ENCODE data around the gene NOC4L.
"Not testable (repeated sequence)": the region's sequence is repeated elsewhere in the genome, so short reads cannot be mapped to it uniquely, and the experiment has no call there.

The NOC4L gene

DNA sequence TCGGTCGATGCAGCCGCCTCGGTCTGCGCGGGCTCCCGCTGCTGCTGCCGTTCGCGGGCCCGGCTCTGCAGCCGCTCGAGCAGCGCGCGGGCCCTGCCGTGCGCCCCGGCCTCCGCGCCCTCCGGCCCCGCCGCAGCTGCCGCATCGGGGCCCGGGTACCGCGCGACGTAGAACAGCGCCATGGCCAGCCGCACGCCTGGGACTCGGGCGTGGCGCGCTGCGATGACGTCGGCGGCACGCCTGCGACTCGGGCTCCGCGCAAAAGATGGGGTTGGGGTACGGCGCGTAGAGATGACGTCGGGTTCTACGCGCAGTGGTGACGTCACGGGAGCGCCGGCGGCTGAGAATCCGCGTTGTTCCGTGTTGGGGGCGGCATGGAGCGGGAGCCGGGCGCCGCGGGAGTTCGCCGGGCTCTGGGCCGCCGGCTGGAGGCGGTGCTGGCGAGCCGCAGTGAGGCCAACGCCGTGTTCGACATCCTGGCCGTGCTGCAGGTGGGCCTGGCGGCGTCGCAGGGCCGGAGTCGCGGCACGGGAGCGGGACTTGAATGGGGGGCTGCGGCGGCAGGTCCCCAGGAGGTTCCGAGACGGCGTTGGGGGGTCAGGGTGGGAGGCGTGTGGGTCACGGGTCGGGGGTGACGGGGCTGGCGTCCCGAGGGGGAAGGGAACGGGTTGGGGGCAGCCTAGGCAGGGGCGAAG, at the start of gene NOC4L, which contains the start of gene DDX51:
TSS of gene NOC4L (plus strand) at position 343 of the 695 bp plus-strand sequence. CDS start at position 375, 32 bp downstream.
TSS of gene DDX51 (minus strand) at position 205 of the 695 bp plus-strand sequence. CDS start at position 182, 23 bp downstream.
- peak; percentile 94 for DNase-seq (ENCODE audit: low read depth in 2 of 2)

DNA sequence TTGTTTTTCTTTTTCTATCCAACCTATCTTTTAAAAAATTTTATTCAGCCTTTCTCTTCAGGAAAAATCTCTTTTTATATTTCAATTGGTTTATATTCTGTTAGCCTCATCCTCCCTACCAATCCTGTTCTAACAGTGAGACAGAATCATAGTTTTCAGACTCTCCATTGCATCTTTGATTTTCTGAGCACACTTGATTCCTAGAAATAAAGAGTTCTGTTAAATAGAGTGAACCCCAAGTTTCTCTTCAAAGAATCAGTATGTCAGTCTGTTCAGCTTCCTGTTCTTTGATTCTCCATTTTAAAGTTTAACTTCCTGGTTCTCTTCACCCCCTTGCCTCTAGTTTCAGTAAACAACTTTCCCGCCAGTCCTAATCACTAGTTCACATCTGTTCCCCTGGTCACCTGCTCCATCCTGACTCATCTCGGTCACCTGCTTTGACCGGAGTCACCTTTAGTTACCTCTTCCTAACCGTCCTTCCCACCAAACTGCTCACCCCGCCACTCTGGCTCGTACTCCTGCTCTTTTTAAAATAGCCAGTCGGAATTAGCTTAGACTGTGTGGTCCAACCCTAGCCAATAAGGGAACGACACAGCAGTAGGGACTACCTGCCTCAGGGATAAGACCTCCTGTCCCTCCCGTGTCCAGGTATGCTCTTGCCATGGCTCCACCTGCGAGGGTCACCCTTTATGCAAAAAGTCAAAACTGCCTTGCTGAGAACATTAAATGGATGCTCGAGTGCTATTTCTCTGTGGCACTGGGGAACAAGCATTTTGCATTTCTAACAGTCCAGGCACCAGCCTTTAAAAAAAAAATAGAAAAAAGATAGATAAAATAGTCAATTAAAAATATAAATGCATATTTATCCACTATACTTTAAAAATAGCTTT, 48.5 kb upstream of the NOC4L start:
- DNase-seq (ENCODE audit: low read depth in 2 of 2): no peak

DNA sequence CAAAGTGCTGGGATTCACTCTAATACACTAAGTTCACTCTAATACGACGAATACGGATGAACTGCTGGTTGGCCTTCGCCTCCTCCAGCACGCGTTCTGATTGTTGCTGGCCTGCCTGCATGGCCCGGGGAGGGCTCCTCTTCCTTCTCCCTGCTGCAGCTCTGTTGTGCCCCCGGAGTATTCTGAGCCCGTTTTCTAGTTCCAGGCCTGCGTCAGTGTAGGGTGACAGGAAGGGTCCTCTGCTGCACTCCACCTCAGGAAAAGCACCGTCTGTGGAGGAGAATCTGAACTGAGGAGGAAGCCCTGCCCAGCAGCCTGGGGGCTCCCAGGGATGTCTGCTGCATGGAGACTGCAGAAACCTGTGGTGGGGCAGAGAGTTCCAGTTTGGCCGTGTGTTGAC, 44.5 kb upstream of the NOC4L start:
- DNase-seq (ENCODE audit: low read depth in 2 of 2): no peak

DNA sequence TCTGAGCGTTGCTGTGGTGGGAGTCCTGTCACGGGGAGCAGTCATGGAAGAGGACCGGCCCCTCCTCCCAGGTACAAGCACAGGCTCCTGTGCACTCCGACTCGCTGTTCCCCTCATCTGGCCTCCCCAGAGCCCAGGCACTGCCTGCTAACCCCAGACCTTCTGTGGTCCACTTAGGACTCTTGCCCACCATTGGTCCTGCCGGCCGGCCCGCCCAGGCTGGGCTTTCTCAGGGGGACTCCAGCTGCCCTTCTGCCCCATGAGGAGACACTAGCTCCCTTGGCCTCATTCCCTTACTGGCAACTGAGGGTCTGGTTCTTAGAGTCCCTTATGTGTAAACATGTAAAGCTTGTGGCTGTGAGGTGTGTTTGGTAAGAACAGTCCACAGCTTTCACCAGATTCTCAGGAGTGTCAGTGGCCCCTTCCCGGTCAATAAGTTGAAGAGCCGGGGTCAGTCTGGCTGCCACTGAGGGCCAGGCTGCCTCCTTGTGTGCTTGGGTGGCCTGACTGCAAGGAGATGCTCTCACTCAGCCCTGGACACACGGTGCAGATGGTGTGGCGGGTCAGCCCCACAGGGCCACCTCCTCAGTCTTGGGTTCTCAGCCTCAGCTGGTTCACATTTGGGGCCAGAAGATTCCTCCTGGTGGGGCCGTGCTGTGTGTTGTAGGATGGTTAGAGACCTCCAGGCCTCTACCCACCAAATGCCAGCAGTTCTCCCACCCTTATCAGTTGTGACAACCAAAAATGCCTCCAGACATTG, 43.8 kb upstream of the NOC4L start:
- no peak for DNase-seq (ENCODE audit: low read depth in 2 of 2)

DNA sequence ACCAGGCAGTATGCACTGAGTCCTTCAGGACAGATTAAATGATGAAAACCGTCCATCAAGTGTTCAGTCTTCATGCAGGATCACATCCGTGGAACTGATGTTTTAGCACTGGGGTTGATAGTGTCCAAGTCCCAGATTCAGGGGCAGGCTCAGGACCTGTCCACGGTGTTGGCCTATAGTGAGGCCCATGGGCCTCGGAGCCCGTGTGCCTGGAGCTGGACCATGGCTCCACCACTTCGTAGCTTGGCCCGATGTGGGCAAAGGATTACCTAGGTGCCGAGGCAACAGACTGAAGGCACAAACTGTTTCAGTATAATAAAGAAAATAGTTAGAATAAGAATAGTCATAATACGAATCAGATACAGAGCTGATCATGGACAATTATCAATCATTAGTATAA, 42.0 kb upstream of the NOC4L start:
- no peak for DNase-seq (ENCODE audit: low read depth in 2 of 2)

DNA sequence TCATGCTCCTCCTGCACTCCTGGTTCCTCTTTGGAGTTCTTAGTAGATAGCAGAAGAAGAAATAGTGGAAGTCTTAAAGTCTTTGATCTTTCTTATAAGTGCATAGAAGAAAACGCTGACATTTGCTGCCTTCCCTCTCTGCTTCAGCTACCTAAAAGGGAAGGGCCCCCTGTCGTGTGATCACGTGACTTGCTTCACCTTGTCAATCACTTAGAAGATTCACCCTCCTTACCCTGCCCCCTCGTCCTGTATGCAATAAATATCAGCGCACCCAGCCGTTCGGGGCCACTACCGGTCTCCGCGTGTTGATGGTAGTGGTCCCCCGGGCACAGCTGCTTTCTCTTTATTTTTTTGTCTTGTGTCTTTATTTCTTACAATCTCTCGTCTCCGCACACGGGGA, 41.2 kb upstream of the NOC4L start:
- not testable (repeated sequence) for DNase-seq (ENCODE audit: low read depth in 2 of 2)

DNA sequence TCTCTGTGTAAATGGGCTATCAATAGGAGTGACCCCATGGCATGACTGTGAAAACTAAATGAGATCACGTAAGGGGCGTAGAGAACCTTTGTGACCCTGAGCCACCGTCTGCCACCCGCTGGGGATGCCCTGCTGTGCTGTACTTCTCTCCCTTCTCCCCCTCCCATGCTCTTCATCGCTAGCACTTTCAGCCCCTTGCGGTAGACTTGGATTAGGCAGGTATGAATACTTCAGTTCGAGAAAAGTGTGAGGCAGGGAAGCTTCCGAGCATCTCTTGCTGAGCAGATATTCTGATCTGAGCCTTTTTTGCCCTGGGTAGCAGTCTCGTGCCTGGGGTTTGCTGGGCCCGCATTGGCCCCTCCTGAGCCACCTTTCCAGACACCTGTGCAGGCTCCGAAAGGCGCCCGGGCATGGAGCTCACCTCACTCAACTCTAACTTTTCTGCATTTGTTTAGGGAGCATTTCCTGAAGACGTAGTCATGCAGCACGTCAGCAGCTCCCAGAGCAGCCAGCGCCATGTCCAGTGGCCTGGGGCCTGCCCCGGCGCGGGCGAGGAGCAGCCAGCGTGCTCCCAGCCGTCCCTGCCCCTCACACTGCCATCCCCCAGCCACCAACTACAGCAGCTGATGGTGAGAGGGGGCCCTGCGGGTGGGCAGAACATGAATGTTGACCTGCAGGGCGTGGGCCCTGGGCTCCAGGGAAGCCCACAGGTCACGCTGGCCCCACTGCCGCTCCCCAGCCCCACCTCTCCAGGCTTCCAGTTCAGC, 40.5 kb upstream of the NOC4L start:
- DNase-seq (ENCODE audit: low read depth in 2 of 2): no peak

DNA sequence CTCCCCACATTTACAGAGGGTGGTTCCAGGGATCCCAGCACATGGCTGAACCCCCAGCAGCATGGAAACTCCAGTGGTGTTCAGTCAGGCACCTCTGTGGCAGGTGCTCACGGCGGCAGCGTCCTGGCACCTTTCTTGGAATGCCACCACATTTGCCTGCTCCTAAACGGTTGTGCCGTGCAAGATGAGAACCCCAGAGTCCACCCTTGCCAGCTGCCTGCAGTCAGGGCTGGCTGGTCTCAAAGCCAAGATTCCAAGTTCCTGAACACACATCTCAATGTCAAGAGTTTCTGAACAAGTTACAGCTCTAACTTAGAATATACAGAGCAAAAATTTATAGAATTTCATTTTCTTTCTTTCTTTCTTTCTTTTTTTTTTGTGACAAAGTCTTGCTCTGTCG, 38.8 kb upstream of the NOC4L start:
- no peak for DNase-seq (ENCODE audit: low read depth in 2 of 2)

DNA sequence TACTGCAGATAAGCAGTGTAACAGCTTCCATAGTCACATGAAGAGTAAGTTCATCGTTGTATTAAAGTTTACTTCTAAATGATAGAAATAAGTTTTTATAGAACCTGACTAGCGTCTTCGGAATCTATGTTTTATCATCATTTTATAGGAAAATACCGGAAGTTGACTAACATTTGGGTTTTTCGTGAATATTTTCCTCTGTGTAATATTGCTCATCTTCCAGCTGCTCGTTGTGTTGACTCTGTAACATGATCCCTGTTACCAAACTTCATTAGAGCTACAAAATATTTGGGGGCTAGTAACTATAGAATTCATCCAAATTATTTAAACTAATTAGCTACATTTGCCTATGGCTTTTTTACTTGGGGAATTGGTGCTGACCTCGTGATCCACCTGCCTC, 37.3 kb upstream of the NOC4L start:
- no peak for DNase-seq (ENCODE audit: low read depth in 2 of 2)

DNA sequence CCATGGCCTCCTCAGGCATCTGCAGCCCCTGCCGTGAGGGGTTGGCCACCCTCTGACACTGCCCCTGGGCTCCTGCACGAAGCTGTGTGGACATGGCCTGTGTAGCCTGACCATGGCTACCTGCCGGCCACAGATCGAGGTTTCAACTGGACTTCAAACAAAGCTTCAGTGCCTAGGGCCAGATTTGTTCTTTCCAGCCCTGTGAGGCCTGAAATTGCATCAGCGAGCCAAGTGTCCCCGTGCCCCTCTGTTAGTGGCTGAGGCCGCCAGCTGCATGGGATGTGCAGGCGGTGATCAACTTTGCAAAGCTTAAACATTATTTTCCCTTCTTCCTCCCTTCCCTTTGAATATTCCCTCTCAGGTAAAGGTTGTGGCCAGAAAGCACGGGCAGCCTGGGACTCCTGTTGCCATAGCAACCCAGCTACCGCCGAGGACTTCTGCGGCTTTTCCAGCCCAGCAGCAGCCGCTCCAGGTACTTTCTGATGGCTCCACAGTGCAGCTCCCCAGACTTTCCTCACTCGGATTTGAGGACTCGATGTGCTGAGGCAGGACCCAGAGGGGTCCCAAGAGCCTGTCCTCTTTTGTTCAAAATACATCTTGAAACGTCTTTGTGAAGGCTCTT, 35.9 kb upstream of the NOC4L start:
- DNase-seq (ENCODE audit: low read depth in 2 of 2): no peak

DNA sequence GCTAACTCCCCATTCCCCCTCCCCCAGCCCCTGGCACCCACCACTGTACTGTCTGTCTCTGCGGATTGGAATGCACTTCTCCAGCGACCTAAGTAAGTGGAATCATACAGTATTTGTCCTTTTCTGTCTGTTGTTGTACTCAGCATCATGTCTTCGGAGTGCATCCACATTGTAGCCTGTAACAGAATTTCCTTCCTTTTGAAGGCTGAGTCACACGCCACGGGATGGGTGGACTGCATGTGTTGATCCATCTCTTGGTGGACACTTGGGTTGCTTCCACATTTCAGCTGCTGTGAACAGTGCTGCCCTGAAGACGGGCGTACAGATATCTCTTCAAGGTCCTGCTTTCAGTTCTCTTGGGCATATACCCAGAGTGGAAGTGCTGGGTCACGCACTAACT, 34.5 kb upstream of the NOC4L start:
- no peak for DNase-seq (ENCODE audit: low read depth in 2 of 2)

DNA sequence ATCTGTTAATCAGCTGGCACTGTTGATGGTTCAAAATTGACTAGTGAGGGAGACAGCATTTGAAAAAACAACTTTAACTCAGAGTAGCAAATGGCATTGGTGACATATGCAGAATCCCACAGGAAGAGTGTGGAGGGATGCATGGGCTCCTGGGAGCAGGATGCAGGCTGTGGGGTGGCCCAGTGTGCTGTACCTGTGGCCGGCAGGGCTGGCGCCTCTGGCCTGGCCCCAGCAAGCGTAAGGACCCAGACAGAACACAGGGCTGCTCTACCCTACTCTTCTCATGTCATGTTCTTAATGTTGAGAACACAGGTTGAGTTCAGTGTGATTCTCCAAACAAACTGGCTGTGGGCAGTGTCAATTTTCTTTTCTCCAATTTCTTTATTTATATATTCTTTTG, 33.6 kb upstream of the NOC4L start:
- DNase-seq (ENCODE audit: low read depth in 2 of 2): no peak

DNA sequence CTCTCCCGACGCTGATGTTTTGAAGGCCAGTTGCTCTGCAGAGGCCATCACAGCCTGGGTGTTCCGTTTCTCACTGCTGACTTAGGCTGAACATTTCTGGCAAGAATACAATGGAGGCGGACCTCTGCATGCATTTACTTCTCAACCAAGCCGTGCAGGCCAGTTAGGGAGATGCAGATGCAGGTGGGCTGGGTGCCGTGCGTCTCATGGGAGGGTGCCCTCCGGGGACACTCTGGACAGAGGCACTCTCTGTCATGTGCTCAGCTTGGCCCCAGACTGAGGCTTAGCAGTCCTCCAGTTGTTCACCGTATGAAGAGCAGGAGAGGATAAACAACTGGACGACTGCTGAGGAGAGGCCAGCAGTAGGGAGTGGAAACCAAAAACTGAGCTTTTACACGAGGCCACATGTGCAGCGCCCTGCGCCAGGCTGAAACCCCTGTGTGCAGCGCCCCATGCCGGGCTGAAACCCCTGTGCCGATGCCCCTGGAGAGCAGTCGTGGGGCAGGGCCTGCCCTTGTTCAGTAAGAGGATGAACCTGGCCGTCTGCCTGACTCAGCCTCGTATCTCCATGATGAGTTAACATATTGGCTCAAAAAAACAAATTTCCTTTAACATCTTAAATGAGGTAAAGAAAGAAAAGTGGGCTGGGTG, 32.5 kb upstream of the NOC4L start:
- DNase-seq (ENCODE audit: low read depth in 2 of 2): no peak

DNA sequence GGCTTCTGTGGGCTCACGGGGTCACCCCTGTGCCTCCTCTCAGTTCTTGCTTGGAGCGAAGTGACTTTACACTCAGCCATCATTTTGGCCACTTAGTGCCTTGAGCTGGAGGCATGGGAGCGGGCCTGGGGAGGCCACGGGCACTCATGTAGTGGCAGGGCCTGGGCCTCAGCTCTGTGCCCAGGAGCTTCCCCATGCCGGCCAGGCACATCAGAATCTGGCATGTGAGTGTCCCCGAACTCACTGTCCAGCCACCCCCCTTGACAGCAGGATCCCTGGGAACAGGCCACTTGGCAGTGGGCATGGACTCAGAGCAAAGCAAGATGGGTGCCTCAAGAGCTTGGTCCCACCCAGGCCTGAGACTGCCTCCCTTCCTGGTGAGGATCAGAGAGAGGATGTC, 29.6 kb upstream of the NOC4L start:
- no peak for DNase-seq (ENCODE audit: low read depth in 2 of 2)

DNA sequence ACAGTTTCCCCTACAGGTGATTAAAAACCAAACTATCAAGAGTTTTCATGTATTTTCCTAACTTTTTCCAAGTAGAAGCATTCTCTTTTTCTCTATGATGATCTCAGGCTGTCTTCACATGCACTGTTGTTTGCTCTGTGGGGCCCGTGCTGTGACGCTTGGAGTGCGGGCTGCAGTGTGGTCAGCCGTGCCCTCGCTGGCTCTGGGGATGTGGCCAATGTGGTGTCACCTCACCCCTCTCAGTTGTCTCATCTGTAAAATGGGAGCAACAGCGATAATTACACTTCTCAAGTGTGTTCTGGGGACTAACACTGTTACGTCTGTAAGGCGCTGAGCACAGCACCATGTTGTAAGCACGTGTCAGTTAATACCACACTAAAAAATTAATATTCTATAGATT, 28.8 kb upstream of the NOC4L start:
- no peak for DNase-seq (ENCODE audit: low read depth in 2 of 2)

DNA sequence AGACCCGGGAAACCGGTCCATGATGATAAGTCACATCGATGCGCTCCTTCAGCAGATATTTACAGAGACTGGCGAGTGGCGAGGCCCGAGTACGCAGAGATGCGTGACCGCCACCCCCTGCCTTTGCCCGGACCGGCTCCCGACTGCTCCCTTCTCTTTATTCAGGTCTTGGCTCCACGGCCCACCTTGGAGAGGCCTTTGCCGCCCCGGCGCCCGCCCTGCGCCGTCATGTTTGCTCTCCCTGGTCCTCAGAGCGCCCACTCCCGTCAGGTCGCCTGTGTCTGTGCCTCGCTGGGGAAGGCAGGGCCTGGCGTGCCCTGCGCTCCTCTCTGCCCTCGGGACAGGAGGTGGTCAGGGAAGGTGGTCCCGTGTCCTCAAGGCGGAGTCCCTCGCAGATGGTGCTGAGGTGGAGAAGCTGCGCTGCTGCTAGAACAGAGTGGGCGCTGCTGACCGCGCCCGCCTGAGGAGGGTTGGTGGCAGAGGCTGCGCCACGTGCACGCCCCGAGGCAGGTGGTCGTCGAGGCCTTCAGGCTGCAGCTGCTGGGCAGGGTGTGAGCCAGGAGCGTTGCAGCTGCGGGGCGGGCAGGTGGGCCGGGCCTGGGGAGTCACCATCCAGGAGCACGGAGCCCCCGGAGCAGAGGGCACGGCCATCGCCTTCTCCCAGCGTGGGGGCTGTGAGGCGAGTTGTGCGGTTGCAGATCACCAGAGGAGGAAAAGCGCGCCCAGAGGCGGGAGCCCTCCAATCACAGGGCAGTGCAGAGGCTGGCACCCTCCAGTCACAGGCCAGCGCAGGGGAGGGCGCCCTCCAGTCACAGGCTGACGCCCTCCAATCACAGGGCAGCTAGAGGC, 27.3 kb upstream of the NOC4L start:
- DNase-seq (ENCODE audit: low read depth in 2 of 2): no peak

DNA sequence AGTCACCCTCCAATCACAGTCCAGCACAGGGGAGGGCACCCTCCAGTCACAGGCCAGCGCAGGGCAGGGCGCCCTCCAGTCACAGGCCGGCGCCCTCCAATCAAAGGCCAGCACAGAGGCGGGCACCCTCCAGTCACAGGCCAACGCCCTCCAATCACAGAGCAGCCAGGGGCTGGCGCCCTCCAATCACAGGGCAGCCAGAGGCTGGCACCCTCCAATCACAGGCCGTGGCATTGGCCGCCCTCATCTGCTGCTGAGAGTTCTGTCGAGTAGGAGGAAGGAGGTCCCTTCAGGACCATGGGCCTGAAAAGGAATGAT, 26.7 kb upstream of the NOC4L start:
- no peak for DNase-seq (ENCODE audit: low read depth in 2 of 2)

DNA sequence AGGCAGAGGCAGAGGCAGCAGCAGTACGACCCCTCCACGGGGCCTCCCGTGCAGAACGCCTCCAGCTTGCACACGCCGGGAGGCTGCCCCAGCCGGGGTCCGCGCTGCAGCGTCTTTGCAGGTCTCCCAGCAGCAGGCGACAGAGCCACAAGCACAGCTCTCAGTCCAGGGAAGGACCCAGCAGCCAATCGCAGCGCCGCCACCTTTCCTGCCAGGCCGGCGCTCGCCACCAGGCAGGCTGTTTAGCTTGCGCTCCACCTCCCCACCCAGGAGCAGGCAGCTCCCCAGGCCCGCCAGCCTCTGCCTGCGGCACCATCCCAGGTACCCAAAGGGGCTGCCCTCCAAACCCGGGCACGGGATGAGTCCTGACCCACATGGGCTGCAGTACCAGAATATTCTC, 25.4 kb upstream of the NOC4L start:
- DNase-seq (ENCODE audit: low read depth in 2 of 2): no peak

DNA sequence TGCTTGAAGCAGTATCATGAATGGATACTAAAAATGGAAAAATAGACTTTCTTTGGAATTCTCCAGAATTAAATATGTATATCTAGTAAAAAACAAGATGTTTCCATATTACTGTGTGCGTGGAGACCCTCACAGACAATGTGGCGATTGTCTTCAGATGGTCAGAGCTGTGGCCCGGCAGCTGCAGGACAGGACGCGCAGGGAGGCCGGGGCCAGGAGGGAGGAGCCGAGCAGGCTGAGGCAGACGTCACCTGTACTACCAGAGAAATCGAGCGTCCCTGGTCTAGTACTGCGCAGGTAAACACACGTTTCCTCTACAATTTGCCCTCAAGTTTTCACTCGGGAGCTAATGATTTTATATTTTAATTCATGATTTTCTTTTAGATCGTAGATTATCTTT, 23.0 kb upstream of the NOC4L start:
- DNase-seq (ENCODE audit: low read depth in 2 of 2): no peak

All from stimulated activated CD4-positive, alpha-beta T cell treated with anti-CD3 and anti-CD28 coated beads, Interleukin-12 subunit alpha, Interleukin-12 subunit beta, amount 100 ng/mL, for 24 hours (primary cell).